Activated CD4-positive, alpha-beta T cell treated with anti-CD3 and anti-CD28 coated beads, Interleukin-2, amount 10 ng/mL, durations not matched to agents 7 days and 5 days (primary cell): Measurements from ENCODE around the gene ERG. TPM values are rescaled to one million over a fixed set of nuclear protein-coding genes. Genes with fewer than 3 reads are reported as not detected.

ENCODE experiments used
- CTCF ChIA-PET: fragments of 350-600 bp; sonication (Branson Sonifier 250); formaldehyde crosslinking; loops from one replicate; lab custom pipeline; 2021; ENCODE audit warnings: antibody characterized with exemption; lab: Charles Lee
- POLR2A ChIA-PET: fragments of 350-600 bp; sonication (Branson Sonifier 250); formaldehyde crosslinking; loops from one replicate; lab custom pipeline; 2021; ENCODE audit warnings: antibody characterized with exemption; lab: Charles Lee
- DNase-seq: peaks from one replicate; pipeline ENCODE4 v3.0.0-alpha.2; 2020
- H3K27ac Mint-ChIP-seq: one replicate; pipeline ENCODE4 v1.8.0; 2021; ENCODE audit warnings: mild to moderate bottlenecking, moderate library complexity, mixed read lengths
- H3K27me3 Mint-ChIP-seq: one replicate; pipeline ENCODE4 v1.8.0; 2021; ENCODE audit warnings: mixed read lengths
- H3K36me3 Mint-ChIP-seq: one replicate; pipeline ENCODE4 v1.8.0; 2021; ENCODE audit warnings: low read depth, mixed read lengths
- H3K4me1 Mint-ChIP-seq: one replicate; pipeline ENCODE4 v1.8.0; 2021; ENCODE audit warnings: mixed read lengths
- H3K4me3 Mint-ChIP-seq: one replicate; pipeline ENCODE4 v1.8.0; 2021; ENCODE audit warnings: mild to moderate bottlenecking, moderate library complexity, mixed read lengths
- H3K9me3 Mint-ChIP-seq: one replicate; pipeline ENCODE4 v1.8.0; 2021; ENCODE audit warnings: mixed read lengths
- total RNA-seq, 2 experiments: library from RNA; stranded (reverse); gene quantifications; one replicate each; pipeline ENCODE4 v1.2.3, GENCODE V29; 2021

ERG gene
- total RNA-seq, 2 experiments from 2014 or later, result not detected

DNA sequence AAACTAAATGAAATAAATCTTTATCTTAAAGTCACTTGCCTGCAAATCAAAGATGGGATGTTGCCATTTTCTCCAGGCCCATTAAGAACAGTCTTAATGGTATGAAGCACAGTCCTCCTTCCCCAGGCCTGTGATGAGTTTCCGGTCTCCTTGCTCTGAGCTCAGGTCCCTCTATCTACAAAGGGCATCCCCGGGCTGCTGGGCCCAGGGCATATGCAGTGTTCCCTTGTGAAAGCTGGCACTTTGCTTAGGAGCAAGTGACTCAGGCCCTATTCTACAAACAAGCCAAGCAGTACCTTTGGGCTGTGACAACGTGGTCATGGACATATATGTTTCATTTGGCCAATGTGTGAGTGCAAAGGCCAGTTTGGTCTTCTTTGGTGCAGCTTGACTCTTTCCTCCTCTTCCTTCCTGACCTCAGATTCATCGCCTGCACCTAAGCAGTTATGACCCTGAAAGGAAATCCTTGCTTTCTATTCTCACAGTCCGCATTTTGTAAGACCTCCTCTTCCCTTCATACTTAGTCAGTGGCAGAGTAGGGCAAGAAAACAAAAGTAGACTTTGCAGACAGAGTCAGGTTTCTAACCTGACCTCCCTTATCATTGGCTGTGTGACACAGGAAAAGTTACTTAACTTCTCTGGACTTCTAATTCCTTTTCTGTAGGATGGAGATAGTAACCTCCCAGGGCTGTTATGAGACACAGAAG, 109.5 kb downstream of the ERG start:
- Mint-ChIP-seq H3K27me3 (peaks cover 7% of the 10 kb centered on the region), H3K36me3 (no peaks in the 10 kb centered on the region), H3K4me3 (no peak overlapping the region), H3K9me3 (no peaks in the 10 kb centered on the region), H3K4me1 (peaks cover 10% of the 10 kb centered on the region), H3K27ac (no peak overlapping the region)
- ChIA-PET CTCF (interaction anchor here (0.6 kb wide), 1 partner anchor 90 kb away, joined by 3 read pairs; no protein-coding TSS in a partner anchor), POLR2A (no interaction called here)
- no peak for DNase-seq

DNA sequence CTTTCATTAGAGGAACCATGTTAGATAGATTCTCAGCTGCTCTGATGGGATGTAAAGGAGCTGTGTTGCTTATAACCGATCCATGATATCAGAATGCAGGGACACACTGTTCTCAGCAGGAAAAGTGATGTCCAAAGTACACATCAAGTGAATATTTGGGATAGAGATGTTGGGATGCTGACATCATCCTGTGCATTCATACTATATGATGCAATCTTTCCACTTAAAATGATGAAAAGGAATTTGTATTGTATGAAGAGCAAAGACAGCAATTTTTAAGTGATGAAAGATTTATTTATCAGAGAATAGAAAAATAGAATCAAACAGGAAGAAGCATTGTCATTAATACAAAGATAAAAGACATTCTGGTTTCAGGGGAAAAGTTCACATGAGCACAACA, 110.1 kb downstream of the ERG start:
- H3K36me3 Mint-ChIP-seq, result no peaks in the 10 kb centered on the region
- ChIA-PET POLR2A (no interaction called here), CTCF (interaction anchor here (0.6 kb wide), 1 partner anchor 91 kb away, joined by 3 read pairs; no protein-coding TSS in a partner anchor)
- H3K27me3 Mint-ChIP-seq, result peaks cover 8% of the 10 kb centered on the region
- no peaks in the 10 kb centered on the region for H3K9me3 Mint-ChIP-seq
- H3K4me1 Mint-ChIP-seq, result peaks cover 10% of the 10 kb centered on the region
- DNase-seq, result no peak
- no peak overlapping the region for H3K4me3 Mint-ChIP-seq
- H3K27ac Mint-ChIP-seq, result no peak overlapping the region

DNA sequence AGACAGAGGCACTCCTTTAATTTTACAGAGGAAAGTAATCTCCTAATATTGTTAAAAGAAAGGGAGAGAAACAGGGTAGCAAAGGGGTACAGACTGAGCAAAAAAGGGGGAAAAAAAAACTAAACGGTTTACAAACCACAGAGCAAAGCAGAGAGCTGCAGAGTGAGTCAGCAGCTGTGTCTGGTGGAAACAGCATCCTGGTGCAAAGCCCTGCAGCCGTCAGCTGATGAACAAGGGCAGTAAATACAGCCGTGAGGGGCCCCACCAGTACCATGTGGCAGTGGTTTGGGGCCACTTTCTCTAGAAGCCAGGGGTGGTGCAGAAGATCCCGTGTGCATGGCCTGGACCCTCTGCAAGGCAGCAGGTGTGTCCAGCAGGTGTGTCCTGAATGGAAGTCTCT, 111.3 kb downstream of the ERG start:
- Mint-ChIP-seq H3K27ac (no peak overlapping the region), H3K9me3 (no peaks in the 10 kb centered on the region), H3K4me1 (peaks cover 10% of the 10 kb centered on the region), H3K4me3 (no peak overlapping the region), H3K36me3 (no peaks in the 10 kb centered on the region), H3K27me3 (peaks cover 15% of the 10 kb centered on the region)
- CTCF ChIA-PET, result no interaction called here
- DNase-seq, result peak; percentile 12
- POLR2A ChIA-PET, result interaction anchor here (0.5 to 0.6 kb wide), 3 partner anchors 134 to 856 kb away, joined by 3 to 4 read pairs (median 3); no protein-coding TSS in a partner anchor

DNA sequence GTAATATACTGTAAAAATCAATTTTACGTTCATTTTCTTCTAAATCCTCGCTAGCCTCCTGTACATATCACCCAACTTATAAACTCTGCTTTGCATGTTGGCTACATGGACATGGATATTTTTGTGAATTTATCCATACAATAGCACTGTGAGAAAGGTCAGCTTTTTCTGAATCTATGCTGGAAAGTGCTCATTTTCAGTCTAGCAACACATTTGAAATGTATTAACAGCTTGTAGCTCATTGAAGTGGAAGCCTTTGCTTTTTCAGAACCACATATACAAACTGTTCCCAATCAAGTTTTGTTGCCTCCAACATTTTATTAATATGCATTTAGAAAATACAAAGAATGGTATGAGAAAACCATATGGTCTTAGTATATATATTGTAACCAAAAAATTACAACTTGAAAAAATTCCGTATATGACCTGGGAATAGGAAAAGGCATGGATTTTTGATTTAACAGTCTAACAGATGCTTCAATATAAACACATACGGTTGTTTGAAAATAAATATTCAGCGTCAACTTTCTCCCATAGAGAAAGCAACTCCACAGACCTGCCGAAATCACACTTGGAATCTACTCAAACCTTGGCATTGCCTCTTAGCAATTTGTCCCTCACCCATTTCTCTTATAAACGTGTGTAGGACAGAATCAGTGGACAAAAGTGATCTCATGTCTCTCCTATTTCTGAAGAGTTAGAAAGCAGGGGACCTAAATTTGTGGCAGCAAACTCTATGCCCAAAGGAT, 112.7 kb downstream of the ERG start:
- POLR2A ChIA-PET, result no interaction called here

DNA sequence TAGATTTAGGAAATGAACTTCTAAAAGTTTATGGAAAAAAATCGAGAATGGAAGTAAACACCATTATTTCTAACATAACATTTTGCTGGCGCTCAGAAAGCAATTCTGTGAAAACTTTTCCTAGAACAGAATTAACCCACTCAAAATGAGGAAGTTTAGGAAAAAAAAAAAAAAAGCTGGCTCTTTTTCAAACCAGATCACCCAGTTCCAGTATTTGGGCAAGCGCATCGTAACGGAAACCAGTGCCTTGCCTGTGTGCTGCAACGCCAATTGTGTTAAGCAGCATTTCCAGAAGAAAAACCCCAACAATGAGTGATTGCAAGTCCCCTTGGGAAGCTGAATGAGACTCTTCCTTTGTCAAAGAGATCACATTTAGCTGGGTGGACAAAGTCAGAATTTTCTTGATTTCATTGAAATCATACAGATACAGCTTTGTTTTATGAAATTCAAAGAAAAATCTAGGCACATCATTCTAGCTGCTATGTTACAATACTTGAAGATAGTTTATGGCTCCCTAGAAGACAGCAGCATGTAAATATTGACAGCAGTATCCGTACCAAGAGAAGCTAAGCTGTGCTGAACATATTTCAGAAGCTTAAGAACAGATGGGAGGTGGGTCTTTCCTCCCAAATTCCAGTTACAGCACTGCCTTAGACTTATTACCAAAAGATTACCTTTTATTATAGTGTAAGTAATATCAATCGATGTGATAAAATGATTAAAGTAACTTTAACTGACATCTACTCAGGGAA, 113.4 kb downstream of the ERG start:
- H3K4me1 Mint-ChIP-seq, result peaks cover 10% of the 10 kb centered on the region
- ChIA-PET CTCF (no interaction called here), POLR2A (no interaction called here)
- H3K27me3 Mint-ChIP-seq, result peaks cover 15% of the 10 kb centered on the region
- no peak overlapping the region for H3K27ac Mint-ChIP-seq
- H3K9me3 Mint-ChIP-seq, result no peaks in the 10 kb centered on the region
- no peak overlapping the region for H3K4me3 Mint-ChIP-seq
- no peaks in the 10 kb centered on the region for H3K36me3 Mint-ChIP-seq
- DNase-seq, result no peak

More for the DNA sequence above, 112.7 kb downstream of the ERG start:
- CTCF ChIA-PET, result no interaction called here
- H3K4me3 Mint-ChIP-seq, result no peak overlapping the region
- H3K27me3 Mint-ChIP-seq, result peaks cover 14% of the 10 kb centered on the region
- peaks cover 10% of the 10 kb centered on the region for H3K4me1 Mint-ChIP-seq
- no peak for DNase-seq
- H3K36me3 Mint-ChIP-seq, result no peaks in the 10 kb centered on the region
- no peaks in the 10 kb centered on the region for H3K9me3 Mint-ChIP-seq
- no peak overlapping the region for H3K27ac Mint-ChIP-seq

DNA sequence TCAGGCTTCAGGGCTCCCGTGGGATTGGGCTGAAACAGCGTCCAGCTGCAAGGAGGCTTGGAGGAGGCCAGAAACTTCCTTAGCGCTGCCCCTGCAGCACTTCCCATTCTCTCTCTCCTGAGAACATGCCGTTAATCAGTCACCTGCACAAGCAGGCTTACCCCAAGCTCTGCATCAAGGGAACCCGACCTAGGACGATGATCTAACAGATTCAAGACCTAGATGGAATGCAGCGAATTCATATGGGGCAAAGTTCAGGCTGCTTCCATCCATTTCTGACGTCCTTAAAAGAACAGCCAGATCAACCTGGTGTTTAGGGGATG, 114.1 kb downstream of the ERG start:
- POLR2A ChIA-PET, result no interaction called here
- H3K4me3 Mint-ChIP-seq, result no peak overlapping the region
- CTCF ChIA-PET, result no interaction called here
- DNase-seq, result no peak
- H3K27me3 Mint-ChIP-seq, result peaks cover 15% of the 10 kb centered on the region
- no peaks in the 10 kb centered on the region for H3K9me3 Mint-ChIP-seq
- peaks cover 10% of the 10 kb centered on the region for H3K4me1 Mint-ChIP-seq
- no peak overlapping the region for H3K27ac Mint-ChIP-seq
- H3K36me3 Mint-ChIP-seq, result no peaks in the 10 kb centered on the region

DNA sequence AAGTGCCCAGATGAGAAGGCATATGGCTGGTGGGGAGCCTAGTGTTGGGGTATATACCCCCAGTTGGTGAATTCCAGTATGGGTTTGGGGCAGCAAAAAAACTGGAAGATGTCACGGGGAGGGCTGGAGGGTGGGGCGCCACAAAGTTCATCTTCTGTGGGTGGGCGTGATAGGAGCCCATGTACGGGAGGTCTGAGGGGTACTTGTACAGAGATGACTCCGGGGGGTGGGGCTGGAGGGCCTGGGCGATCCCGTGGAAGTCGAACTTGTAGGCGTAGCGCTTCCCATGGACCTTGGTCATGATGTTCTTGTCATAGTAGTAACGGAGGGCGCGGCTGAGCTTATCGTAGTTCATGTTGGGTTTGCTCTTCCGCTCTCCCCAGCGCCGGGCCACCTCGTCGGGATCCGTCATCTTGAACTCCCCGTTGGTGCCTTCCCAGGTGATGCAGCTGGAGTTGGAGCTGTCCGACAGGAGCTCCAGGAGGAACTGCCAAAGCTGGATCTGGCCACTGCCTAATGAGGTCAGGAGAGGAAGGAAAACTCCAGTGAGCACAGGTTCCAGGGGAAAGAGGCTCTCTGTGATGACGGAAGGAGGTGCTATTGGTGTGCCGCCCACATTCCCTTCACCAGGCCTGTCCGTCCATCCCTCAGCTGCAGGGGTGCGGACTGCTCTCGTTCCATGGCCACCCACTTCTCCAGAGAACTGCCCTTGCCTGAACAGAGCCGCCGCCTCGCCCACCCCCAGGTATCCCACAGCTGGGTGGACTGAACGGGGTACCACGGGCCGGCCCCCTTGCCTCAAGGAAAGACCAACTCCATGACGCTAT, 114.7 kb downstream of the ERG start:
- Mint-ChIP-seq H3K4me1 (peaks cover 10% of the 10 kb centered on the region), H3K27ac (no peak overlapping the region), H3K36me3 (no peaks in the 10 kb centered on the region), H3K4me3 (no peak overlapping the region), H3K9me3 (no peaks in the 10 kb centered on the region), H3K27me3 (peaks cover 15% of the 10 kb centered on the region)
- CTCF ChIA-PET, result no interaction called here
- POLR2A ChIA-PET, result no interaction called here
- no peak for DNase-seq

DNA sequence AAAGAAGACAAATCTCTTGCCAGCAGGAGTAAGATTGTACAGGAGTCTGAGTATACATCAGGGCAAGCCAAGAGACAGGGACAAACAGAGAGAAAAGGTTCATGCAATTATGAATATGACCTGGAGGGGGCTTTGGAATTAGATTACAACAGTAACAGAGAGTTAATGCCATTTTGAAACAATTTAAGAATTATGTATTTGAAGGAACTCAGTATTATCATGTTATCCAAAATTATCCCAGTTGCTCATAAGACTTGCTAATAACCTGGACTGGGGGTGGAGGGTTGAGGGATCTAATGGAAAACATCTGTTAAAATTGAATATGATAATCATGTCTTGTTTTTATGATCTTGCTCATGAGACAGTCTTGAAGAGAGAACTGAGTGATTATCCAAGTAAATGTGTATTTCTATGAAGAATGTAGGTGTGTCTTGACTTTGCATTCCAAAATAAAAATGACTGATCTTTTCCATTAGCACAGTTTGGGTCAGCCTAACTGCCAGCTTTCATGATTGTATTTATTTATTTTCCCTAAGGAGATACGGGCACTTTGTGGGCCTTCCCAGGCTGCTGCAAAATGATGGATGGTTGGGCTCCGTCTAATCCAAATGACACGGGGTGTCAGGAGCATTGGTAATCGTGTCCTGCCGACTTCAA, 117.7 kb downstream of the ERG start:
- H3K4me1 Mint-ChIP-seq, result peaks cover 11% of the 10 kb centered on the region
- H3K4me3 Mint-ChIP-seq, result no peak overlapping the region
- no peak overlapping the region for H3K27ac Mint-ChIP-seq
- no peaks in the 10 kb centered on the region for H3K36me3 Mint-ChIP-seq
- no peak for DNase-seq
- POLR2A ChIA-PET, result no interaction called here
- CTCF ChIA-PET, result no interaction called here
- peaks cover 4% of the 10 kb centered on the region for H3K9me3 Mint-ChIP-seq
- H3K27me3 Mint-ChIP-seq, result peaks cover 19% of the 10 kb centered on the region

DNA sequence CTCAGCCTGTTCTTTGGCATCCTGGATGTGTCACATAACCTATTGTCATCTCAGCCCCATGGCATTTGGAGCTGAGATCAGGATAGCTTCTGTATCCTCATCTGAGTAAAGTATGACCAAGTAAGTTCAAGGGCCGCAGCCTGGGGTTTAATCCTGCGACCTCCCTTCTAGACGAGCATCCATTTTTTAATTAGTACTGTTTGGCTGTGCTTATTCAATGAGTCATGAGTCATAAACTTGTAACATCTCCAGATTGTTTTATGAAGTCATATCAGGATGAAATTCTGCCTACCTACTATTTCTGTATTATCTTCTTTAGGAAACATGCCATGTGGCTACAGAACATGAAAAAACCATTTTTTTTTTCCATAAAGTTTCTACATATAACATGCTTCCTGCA, 119.1 kb downstream of the ERG start:
- CTCF ChIA-PET, result no interaction called here
- no peaks in the 10 kb centered on the region for H3K36me3 Mint-ChIP-seq
- no peak for DNase-seq
- H3K9me3 Mint-ChIP-seq, result peaks cover 4% of the 10 kb centered on the region
- H3K27me3 Mint-ChIP-seq, result peaks cover 18% of the 10 kb centered on the region
- no peak overlapping the region for H3K27ac Mint-ChIP-seq
- POLR2A ChIA-PET, result no interaction called here
- H3K4me3 Mint-ChIP-seq, result no peak overlapping the region
- peaks cover 11% of the 10 kb centered on the region for H3K4me1 Mint-ChIP-seq

DNA sequence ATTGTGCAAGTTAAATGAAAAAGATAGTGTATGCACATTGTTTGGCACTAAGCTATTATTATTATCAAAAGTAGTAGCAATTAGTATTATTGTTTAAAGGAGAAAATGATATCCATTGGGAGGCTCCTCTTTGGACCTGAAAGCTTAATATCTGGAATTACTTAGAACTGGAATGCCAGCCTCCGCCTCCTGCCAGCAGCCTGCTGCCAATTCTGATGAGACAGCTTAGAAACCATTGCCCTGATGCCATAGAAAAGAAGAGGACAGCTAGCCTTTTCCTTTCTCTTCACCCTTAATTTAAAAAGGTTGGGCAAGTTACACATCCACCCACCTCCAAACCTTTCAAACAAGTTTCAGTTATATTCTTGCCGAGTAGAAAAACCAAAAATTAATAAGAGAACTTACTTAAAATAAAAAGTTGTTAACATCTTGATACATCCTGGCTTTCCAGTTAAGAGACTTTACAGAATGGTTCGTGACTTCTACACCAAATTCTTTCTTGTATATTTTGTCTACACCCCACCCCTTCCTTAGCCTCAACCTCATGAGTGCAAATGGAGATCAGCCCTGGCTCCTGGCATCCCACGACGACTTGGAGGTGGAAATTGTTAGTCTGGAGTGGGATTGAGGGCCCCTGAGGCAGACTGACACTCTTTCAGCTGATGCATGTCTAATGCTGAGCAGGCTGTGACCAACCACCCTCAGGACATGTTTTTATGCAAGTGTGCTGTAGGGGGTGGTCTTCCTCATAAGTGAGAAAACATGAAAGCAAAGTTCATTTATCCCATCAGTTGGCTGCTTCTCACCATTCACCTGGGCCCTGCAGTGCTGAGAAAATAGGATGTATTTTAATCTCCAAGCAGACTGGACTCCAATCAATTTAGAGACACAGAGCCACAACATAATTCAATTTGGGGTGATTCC, 120.8 kb downstream of the ERG start:
- POLR2A ChIA-PET, result no interaction called here
- CTCF ChIA-PET, result no interaction called here
- no peak overlapping the region for H3K4me3 Mint-ChIP-seq
- peaks cover 11% of the 10 kb centered on the region for H3K4me1 Mint-ChIP-seq
- no peaks in the 10 kb centered on the region for H3K36me3 Mint-ChIP-seq
- H3K27ac Mint-ChIP-seq, result no peak overlapping the region
- H3K9me3 Mint-ChIP-seq, result peaks cover 4% of the 10 kb centered on the region
- H3K27me3 Mint-ChIP-seq, result peaks cover 14% of the 10 kb centered on the region
- no peak for DNase-seq

DNA sequence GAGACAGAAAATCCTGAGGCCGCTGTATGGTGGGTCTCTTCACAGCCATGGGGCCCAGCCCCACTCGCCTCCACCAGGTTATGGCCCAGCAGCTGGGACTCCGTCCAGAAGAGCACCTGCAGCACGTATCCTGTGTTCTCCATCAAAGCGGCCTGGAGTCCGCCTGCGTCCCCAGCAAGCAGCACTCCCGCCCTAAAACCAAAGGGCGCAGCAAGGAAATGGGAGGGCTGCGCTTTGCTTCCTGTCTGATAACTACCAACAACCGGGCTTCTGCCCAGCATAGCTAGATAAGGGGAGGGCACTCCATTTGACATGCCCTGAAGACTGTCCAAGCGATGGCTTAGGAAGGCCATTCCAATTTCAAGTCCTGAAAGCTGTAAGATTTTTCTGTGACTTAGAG, 121.6 kb downstream of the ERG start:
- POLR2A ChIA-PET, result no interaction called here
- Mint-ChIP-seq H3K36me3 (no peaks in the 10 kb centered on the region), H3K27me3 (peaks cover 13% of the 10 kb centered on the region), H3K4me1 (peaks cover 11% of the 10 kb centered on the region), H3K9me3 (peaks cover 4% of the 10 kb centered on the region), H3K4me3 (no peak overlapping the region), H3K27ac (no peak overlapping the region)
- CTCF ChIA-PET, result no interaction called here
- DNase-seq, result no peak
